HG02623 (cell line): ENCODE measurements around the gene TEAD1.

Experiments used
- ATAC-seq: cut with Tn5 transposase; IDR thresholded peaks from one replicate; pipeline ENCODE4 v1.9.1; 2021; ENCODE audit warnings: moderate library complexity; ENCODE audit not compliant: unreplicated experiment

Gene TEAD1

GRCh38 chr11:12829540-12830314, 155.5 kb downstream of the TEAD1 start:
- no peak for ATAC-seq

- ATAC-seq = no peak
Measured at GRCh38 chr11:12831471-12832202, 157.4 kb downstream of the TEAD1 start.

GRCh38 chr11:12832480-12833224, 158.4 kb downstream of the TEAD1 start:
- ATAC-seq = no peak

- no peak for ATAC-seq
Measured at GRCh38 chr11:12834166-12834565, 159.9 kb downstream of the TEAD1 start.

- no peak for ATAC-seq
Measured at GRCh38 chr11:12834630-12835029, 160.4 kb downstream of the TEAD1 start.

GRCh38 chr11:12835286-12835685, 161.1 kb downstream of the TEAD1 start:
- ATAC-seq = no peak

- ATAC-seq = no peak
Measured at GRCh38 chr11:12838463-12839123, 164.4 kb downstream of the TEAD1 start.

- no peak for ATAC-seq
Measured at GRCh38 chr11:12840871-12841660, 166.8 kb downstream of the TEAD1 start.

- no peak for ATAC-seq
Measured at GRCh38 chr11:12841946-12842630, 167.9 kb downstream of the TEAD1 start.

GRCh38 chr11:12842933-12843636, 168.9 kb downstream of the TEAD1 start:
- ATAC-seq = no peak

- no peak for ATAC-seq
Measured at GRCh38 chr11:12845163-12845562, 170.9 kb downstream of the TEAD1 start.

GRCh38 chr11:12845739-12846358, 171.6 kb downstream of the TEAD1 start:
- ATAC-seq = no peak

GRCh38 chr11:12846786-12847615, 172.8 kb downstream of the TEAD1 start:
- ATAC-seq = no peak

GRCh38 chr11:12848413-12848812, 174.2 kb downstream of the TEAD1 start:
- ATAC-seq = no peak

GRCh38 chr11:12853325-12853651, 179.1 kb downstream of the TEAD1 start:
- no peak for ATAC-seq

GRCh38 chr11:12853652-12854296, 179.6 kb downstream of the TEAD1 start:
- ATAC-seq = no peak

GRCh38 chr11:12854297-12854661, 180.1 kb downstream of the TEAD1 start:
- no peak for ATAC-seq

GRCh38 chr11:12854829-12855228, 180.6 kb downstream of the TEAD1 start:
- no peak for ATAC-seq
